Stomach (tissue), 19 donors: ENCODE results near the gene ZMYND15. TPM values are rescaled to one million over a fixed set of nuclear protein-coding genes. Genes with fewer than 3 reads are reported as not detected.
"Not testable (repeated sequence)": the region's sequence is repeated elsewhere in the genome, so short reads cannot be mapped to it uniquely, and the experiment has no call there.

Experiments
- DNase-seq, 2 donors: peaks; one replicate each; pipeline versions ENCODE4 v3.0.0 to v3.0.0-alpha.2; 2013 to 2019
- H3K27ac ChIP-seq, 5 donors: fragments of 200-600 bp in 4 of 5; sonication (generic) in 4 of 5; one replicate each; pipeline ENCODE4 v1.5.1; 2013 to 2019; ENCODE audit warnings: mild to moderate bottlenecking in 1 of 5, moderate library complexity in 1 of 5
- H3K27me3 ChIP-seq, 3 donors: fragments of 200-600 bp; sonication (generic); one replicate each; pipeline ENCODE4 v1.5.1; 2017 to 2019; ENCODE audit warnings: mixed run types in 1 of 3
- H3K36me3 ChIP-seq, 4 donors: fragments of 200-600 bp; sonication (generic); 1 replicate in 3 of 4; 2 replicates in 1 of 4; pipeline ENCODE4 v1.5.1; 2016 to 2019
- H3K4me1 ChIP-seq, 4 donors: fragments of 200-600 bp; sonication (generic); one replicate each; pipeline ENCODE4 v1.5.1; 2016 to 2019
- H3K4me3 ChIP-seq, 4 donors: fragments of 200-600 bp; sonication (generic) in 3 of 4; one replicate each; pipeline ENCODE4 v1.5.1; 2016 to 2019; ENCODE audit warnings: mild to moderate bottlenecking in 1 of 4
- H3K9me3 ChIP-seq, 4 donors: fragments of 200-600 bp; sonication (generic); one replicate each; pipeline ENCODE4 v1.5.1; 2016 to 2019
- CTCF ChIP-seq, 7 experiments: fragments of 450-650 bp in 4 of 7; fragments of 200-600 bp in 3 of 7; sonication (generic) in 3 of 7; IDR thresholded peaks; one replicate each; pipeline ENCODE4 v1.5.1; 2016 to 2019; ENCODE audit warnings: antibody characterized with exemption in 7 of 7, control low read depth in 2 of 7, mild to moderate bottlenecking in 1 of 7
- EP300 ChIP-seq: sonication (generic); formaldehyde crosslinking; IDR thresholded peaks from one replicate; pipeline ENCODE4 v1.6.1; 2017; ENCODE audit warnings: antibody characterized with exemption
- POLR2A ChIP-seq, 4 donors: fragments of 450-650 bp; IDR thresholded peaks; one replicate each; pipeline ENCODE4 v1.6.1; 2016; ENCODE audit warnings: antibody characterized with exemption in 4 of 4, control low read depth in 2 of 4, mild to moderate bottlenecking in 1 of 4, moderate library complexity in 1 of 4
- POLR2AphosphoS5 ChIP-seq, 3 donors: sonication (generic); formaldehyde crosslinking; IDR thresholded peaks; one replicate each; pipeline ENCODE4 v1.6.1; 2016; ENCODE audit warnings: antibody characterized with exemption in 3 of 3
- WGBS, 5 donors: extraction: QIAGEN DNeasy Blood & Tissue Kit in 3 of 5; methylation state at CpG; one replicate each; pipeline versions ENCODE4 v1.1.5 to v1.1.7; 2013 to 2018; 5-methylcytosine and 5-hydroxymethylcytosine counted together
- intact Hi-C: fragments of 100-400 bp; cut with DNase I; formaldehyde crosslinking; loops from one replicate; pipeline ENCODE4 v1.15.1; 2023; ENCODE audit warnings: low total_unique reads
- long read RNA-seq, 10 donors: transcript quantifications; one replicate each; lab custom pipeline, GENCODE V29; 2026
- polyA plus RNA-seq, 3 donors: library from polyadenylated mRNA; stranded (reverse); fragments of 200-250 nt; gene quantifications; one replicate each; pipeline ENCODE4 v1.2.3, GENCODE V29; 2013
- total RNA-seq, 5 donors: library from RNA; depleted of rRNA; stranded (reverse); fragments of >200 nt; gene quantifications; one replicate each; pipeline versions ENCODE4 v1.1.0 to v1.2.3, GENCODE V29; 2014 to 2016
- donor health status: healthy with polysubstance abuse.
- donor health status: Bipolar disorder and iron deficiency.
- donor health status: healthy.

Gene ZMYND15
- total RNA-seq, result 1 to 10 TPM in 2 of 5 donors, under 1 TPM in 1, not detected in 2; 0.43 to 3.1 (median 1.5) TPM
- polyA plus RNA-seq, result 1 to 10 TPM in 2 of 3 donors, not detected in 1; 1.8 to 3.2 TPM
- long read RNA-seq, donor 1, result 0 reads
- long read RNA-seq, donor 2, result 0 reads
- long read RNA-seq, donor 3, result 0 reads
- long read RNA-seq, donor 4, result 0 reads
- long read RNA-seq, donor 5, result 0 reads
- long read RNA-seq, donor 6, result 0 reads
- long read RNA-seq, donor 7, result 0 reads
- long read RNA-seq, donor 8, result 0 reads
- long read RNA-seq, donor 9, result 0 reads
- long read RNA-seq, donor 10, result 0 reads

- no peak for TF ChIP-seq POLR2A (IDR thresholded peaks at IDR 0.05)
- peak in 2 of 3 donors; percentile 44 to 51 for TF ChIP-seq POLR2AphosphoS5 (IDR thresholded peaks at IDR 0.05)
- no peak for TF ChIP-seq CTCF (IDR thresholded peaks at IDR 0.05)
- TF ChIP-seq EP300, result no peak
- Histone ChIP-seq H3K36me3 (peaks cover 1 to 9% (median 7%) of the 10 kb centered on the region in 4 donors), H3K27ac (peak within 1 kb of the TSS; percentile 77 to 86 (median 85)), H3K27me3 (peaks cover 0 to 19% (median 0%) of the 10 kb centered on the region in 3 donors), H3K4me3 (peak within 1 kb of the TSS; percentile 66 to 76 (median 72)), H3K9me3 (no peaks in the 10 kb centered on the region), H3K4me1 (peaks cover 11 to 43% (median 15%) of the 10 kb centered on the region in 4 donors)
- intact Hi-C loops, result loop anchor here (10.0 kb wide), 2 partner anchors 45 to 155 kb away; partner anchors contain the start of genes C17orf107, GLTPD2 and VMO1
- peak; percentile 82 to 92 for DNase-seq
- 0 to 1% (median 0%) methylated on average over 46 to 100 of the region's 100 CpGs for WGBS, 5 donors
These were observed at the start of gene ZMYND15, which contains the start of gene CXCL16 for GRCh38 chr17:4739122-4740024. Gene ZMYND15, plus strand, starts transcription at chr17:4739833. Its CDS starts 716 bp downstream, at chr17:4740549. Gene CXCL16, minus strand, starts transcription at chr17:4739928. Its CDS starts 589 bp downstream, at chr17:4739339.

- WGBS, 5 donors, result 87 to 94% (median 89%) methylated on average over 12 of the region's 12 CpGs
- intact Hi-C loops, result not testable (repeated sequence)
These were observed 49.8 kb upstream of the ZMYND15 start for GRCh38 chr17:4689872-4690271.

GRCh38 chr17:4690745-4691144, 48.9 kb upstream of the ZMYND15 start:
- no peak overlapping the region for H3K4me3 ChIP-seq
- H3K36me3 ChIP-seq, result peaks cover 7 to 57% (median 46%) of the 10 kb centered on the region in 4 donors
- H3K4me1 ChIP-seq, result peaks cover 0 to 21% (median 12%) of the 10 kb centered on the region in 4 donors
- TF ChIP-seq EP300, result no peak
- TF ChIP-seq POLR2A (IDR thresholded peaks at IDR 0.05), result no peak
- peak in 1 of 2 donors; percentile 43 for DNase-seq
- 66 to 92% (median 72%) methylated on average over 2 of the region's 2 CpGs for WGBS, 5 donors
- H3K27me3 ChIP-seq, result no peaks in the 10 kb centered on the region
- H3K9me3 ChIP-seq, result no peaks in the 10 kb centered on the region
- intact Hi-C loops, result no loop called here
- H3K27ac ChIP-seq, result peak overlapping the region in 1 of 5 donors; percentile 6

More at GRCh38 chr17:4689872-4690271, 49.8 kb upstream of the ZMYND15 start:
- not testable (repeated sequence) for H3K4me3 ChIP-seq, H3K9me3 ChIP-seq, DNase-seq, H3K27me3 ChIP-seq, H3K27ac ChIP-seq
- Histone ChIP-seq H3K4me1 (peaks cover 0 to 21% (median 12%) of the 10 kb centered on the region in 4 donors), H3K36me3 (peaks cover 7 to 55% (median 48%) of the 10 kb centered on the region in 4 donors)

GRCh38 chr17:4691686-4692085, 47.9 kb upstream of the ZMYND15 start:
- WGBS, 5 donors, result 64 to 67% (median 65%) methylated on average over 8 of the region's 8 CpGs
- no peak overlapping the region for H3K4me3 ChIP-seq
- peaks cover 0 to 21% (median 12%) of the 10 kb centered on the region in 4 donors for H3K4me1 ChIP-seq
- H3K27ac ChIP-seq, result peak overlapping the region in 4 of 5 donors; percentile 6 to 42 (median 17)
- no peaks in the 10 kb centered on the region for H3K27me3 ChIP-seq
- DNase-seq, result peak in 1 of 2 donors; percentile 50
- TF ChIP-seq POLR2A (IDR thresholded peaks at IDR 0.05) (no peak), EP300 (no peak), POLR2AphosphoS5 (IDR thresholded peaks at IDR 0.05) (no peak), CTCF (IDR thresholded peaks at IDR 0.05) (no peak)
- peaks cover 7 to 59% (median 41%) of the 10 kb centered on the region in 4 donors for H3K36me3 ChIP-seq
- intact Hi-C loops, result no loop called here
- H3K9me3 ChIP-seq, result no peaks in the 10 kb centered on the region

GRCh38 chr17:4693416-4693815, 46.2 kb upstream of the ZMYND15 start:
- Histone ChIP-seq H3K4me1 (peaks cover 0 to 21% (median 12%) of the 10 kb centered on the region in 4 donors), H3K27me3 (no peaks in the 10 kb centered on the region), H3K4me3 (no peak overlapping the region), H3K9me3 (no peaks in the 10 kb centered on the region), H3K27ac (no peak overlapping the region), H3K36me3 (peaks cover 7 to 61% (median 39%) of the 10 kb centered on the region in 4 donors)
- TF ChIP-seq POLR2AphosphoS5 (IDR thresholded peaks at IDR 0.05), result no peak
- no peak for TF ChIP-seq POLR2A (IDR thresholded peaks at IDR 0.05)
- intact Hi-C loops, result no loop called here
- no peak for DNase-seq
- 84 to 89% (median 86%) methylated on average over 9 of the region's 9 CpGs for WGBS, 5 donors
